Stimulated activated CD8-positive, alpha-beta memory T cell treated with anti-CD3 and anti-CD28 coated beads, Interleukin-2, amount 100 ng/mL, for 48 hours (primary cell): ENCODE data around the gene SNX19.

Experiments
- DNase-seq, 2 donors: peaks; one replicate each; pipeline ENCODE4 v3.0.0-alpha.2; 2020; ENCODE audit warnings: low read depth in 2 of 2

Gene SNX19

DNA sequence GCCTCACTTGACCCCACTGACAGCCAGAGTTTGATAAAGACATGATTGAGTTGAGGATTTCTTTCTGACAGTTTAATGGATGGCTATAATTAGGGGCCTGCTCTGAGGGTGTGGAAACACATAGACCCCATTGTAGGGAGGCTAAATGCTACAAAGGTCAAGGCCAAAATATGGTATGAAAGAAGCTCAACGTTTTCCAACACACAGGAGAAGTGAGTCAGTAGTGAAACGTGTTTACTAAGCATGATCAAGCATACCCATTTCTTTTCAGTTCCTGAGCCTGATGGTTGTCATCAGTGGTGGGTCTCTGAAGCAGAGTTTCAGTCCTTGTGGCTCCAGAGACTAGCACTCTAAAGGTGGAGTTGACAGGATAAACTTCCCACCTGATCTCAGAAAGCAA is 69.7 kb downstream of the SNX19 start:
- no peak for DNase-seq

DNA sequence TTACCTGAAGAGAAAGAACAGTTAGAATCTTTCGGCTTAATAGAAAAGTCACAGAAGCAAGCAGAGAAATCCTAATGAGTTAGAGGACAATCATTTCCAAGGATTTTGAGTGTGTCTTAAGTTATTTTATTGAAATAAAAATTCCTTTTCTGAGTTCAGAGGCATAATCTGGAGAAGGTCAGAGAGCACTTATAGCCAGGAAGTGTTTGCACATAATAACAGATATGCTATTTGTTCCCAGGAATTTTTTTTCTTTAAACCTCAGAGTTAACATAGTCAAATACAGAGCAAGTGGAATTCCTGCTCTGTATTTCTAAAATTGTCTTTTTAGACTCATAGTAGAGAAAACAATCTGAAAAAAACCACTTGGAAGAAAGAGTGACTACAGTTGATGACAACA is 74.3 kb downstream of the SNX19 start:
- DNase-seq, result no peak

DNA sequence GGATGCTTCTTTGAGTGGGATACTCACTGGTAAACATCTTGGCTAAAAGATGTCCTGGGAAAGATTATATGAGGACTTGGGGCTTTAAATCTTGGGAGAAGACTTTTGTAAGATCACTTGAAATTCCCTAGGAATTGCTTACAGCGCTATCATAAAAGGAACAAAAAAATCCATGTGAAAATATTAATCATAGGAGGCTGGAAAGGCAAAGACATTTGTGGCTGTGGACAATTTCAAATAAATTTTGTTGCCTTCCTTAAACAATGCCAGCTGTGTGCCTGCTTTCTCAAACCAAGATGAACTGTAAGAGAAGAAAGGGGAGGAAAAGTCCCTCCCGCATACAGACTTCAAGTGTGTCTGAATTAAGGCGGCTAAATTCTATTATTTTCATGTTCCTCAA is 75.6 kb downstream of the SNX19 start:
- DNase-seq, result no peak

DNA sequence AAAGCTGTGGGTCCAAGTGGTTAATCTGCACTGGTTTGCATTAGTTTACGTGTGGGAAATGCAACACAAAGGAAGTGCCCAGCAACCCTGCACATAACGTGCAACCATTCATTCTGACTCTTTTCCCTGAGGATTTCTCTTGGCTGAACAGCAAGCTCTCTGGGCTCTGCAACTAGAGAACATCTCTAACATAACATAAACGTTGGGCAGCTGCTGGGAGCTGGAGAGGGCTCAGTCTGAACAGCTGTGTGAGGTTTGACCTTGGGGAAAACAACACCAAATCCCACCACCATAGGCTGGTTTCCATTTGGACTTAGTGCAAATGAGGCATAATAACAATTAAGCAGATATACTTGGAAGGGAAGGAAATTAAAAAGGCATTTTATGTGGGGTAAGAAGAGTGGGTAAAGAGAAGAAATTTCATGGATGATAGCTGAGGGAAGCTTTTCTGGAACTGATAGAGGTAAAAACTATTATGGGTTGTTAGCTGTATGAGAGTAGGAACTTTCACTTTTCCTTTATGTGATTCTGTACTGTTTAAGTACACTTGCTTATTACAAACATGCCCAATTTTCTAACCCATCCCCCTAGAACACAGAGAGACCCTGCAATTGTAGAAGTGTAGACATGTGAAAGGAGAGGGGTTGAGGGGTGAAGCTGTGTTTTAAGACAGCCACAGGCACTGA is 76.2 kb downstream of the SNX19 start:
- no peak for DNase-seq

DNA sequence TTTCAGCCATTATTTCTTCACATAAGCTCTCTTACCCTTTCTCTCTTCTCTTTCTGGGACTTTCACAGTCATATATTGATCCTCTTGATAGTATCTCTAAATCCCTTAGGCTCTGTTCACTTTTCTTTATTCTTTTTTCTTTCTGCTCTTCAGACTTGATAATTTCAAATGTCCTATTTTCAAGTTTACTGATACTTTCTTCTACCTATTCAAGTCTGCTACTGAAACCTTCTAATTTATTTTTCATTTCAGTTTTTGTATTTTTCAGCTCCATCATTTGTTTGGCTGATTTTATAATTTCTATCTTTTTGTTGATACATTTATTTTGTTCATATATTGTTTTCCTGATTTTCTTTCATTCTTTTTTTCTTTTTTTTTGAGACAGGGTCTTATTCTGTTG is 79.1 kb downstream of the SNX19 start:
- DNase-seq, result no peak

DNA sequence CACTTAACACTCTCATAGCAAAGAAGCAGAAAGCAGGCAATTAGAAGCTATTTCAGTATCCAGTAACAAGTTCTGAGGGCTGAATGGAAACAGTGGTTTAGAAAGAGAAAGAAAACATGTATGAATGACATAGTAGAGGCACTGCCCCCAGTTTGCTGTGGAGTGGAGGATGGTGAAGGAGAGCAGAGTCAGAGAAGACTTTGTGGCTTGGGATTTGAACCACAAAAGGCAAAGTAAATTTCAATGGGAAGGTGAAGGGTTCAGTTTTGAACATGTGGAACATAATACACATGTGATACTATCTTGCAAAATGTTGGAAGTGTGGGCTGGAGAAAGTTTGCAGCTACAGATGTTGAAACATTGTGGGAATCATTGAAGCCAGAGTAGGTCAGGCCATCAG is 81.4 kb downstream of the SNX19 start:
- DNase-seq, result no peak

DNA sequence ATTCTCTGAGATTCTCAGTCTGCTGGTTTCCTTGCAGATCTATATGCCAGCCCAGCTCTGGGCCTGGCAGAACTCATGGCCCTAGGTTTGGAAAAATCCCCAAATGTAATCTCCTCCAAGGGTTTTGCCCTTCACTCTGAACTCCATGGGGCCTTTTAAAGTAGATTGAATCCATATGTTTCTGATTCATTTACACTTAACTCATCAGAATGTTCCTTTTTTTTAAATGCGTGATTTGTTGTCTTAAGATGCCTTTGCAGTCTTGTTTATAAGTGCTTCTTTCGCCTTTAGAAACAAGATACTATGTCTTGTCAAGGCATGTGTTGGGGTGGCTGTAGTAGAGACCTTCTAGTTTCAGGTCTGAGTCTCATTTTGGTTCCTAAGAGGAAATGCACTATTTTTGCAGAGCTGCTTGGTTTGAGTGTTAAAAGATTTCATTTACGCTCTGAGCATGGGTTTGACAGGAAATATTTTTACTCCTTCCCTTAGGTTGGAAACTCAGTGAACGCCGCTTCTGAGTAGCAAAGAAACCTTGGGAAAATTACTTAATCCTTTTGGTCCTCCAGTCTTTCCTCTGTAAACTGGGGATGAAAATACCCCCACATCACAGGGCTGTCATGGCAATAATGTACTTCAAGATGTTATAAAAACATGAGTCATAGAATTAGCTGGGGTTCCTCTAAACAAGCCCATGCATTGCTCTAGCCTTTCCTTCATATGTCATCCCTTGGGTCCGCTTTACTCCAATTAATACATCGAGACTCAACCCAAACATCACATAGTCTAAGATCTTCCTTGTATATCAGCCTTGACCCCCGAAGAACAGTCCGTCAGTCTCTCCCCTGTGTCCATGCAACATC is 83.5 kb downstream of the SNX19 start:
- no peak for DNase-seq

DNA sequence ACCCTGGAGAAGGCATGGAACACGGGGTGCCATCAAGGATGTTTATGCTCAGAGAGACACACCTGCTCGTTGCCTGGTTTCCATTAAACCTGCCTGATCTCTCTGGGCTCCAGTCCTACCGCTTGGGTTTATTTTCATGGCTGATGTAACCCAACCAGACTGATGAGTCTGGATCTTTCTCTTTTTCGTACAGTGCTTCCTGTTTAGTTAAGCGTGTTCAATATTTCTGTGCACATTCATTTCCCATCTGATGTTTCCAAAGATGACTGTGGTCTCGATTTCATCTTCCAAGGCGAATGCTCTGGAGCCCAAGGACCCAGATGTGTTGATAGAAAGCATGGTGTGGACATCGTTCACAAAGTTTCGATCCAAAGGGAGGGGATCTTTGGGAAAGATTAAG is 84.3 kb downstream of the SNX19 start:
- no peak for DNase-seq

DNA sequence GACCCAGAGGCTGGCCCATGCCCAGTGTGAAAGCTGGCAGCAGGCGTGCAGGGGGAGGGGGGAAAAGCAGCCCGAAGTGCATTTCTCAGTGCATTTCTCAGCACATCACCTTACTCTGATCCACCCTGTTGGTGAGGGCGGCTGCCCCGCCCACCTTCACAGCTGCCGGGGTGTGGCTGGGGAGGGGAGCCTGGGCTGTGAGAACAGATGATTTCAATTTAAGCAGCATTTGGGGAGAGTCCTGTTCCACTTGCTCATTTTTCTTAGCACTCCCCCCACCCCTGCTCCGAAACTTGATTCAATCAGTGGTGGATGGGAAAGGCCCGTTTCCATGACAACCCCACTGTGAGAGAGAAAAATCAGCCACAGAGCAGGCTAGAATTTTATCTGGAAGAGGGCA is 84.8 kb downstream of the SNX19 start:
- no peak for DNase-seq

DNA sequence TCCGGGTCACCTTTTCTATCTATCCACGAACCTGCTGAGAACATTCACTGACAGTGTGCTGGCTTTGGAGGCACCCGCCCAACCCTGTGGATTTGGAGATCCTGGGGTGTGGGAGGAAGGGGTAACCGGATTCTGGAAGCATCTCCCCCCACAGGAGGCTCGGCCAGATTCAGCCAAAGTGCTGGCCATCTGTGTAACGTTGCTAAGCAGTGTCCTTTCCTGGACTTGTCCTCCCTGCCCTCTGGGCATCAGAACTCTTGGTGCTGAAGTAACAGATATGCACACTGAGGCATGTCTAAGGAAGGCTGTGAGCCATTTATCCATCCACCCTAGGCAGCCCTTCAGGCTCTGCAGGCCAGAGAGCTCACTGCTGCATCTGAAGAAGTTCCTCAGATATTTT is 85.7 kb downstream of the SNX19 start:
- no peak for DNase-seq

DNA sequence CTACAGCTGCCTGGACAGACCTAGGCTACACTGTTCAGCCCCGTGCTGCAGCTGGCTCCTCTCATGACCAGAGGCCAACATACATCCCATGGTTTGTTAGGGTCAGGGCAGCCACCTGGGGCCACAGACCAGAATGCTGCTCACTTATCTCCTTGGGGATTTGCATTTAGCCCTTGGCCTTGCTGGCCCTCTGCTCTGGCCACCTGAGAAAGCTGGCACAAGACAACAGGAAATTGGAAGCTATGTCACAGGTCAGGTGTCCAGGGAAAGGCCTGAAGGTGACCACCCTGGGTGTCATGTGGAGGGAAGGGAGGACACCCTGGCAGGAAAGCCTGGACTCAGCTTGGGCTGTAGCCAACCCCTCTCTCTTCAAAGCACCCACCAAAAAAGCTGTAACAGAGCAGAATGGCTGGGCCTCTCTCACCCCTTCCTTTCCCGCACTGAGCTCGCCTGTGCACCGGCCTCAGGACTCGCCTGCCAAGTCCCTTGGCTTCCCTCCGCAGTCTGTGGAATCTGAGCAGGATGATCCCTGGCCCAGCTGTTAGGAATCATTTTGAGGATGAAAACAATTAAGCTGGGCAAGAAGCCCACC is 86.3 kb downstream of the SNX19 start:
- no peak for DNase-seq

DNA sequence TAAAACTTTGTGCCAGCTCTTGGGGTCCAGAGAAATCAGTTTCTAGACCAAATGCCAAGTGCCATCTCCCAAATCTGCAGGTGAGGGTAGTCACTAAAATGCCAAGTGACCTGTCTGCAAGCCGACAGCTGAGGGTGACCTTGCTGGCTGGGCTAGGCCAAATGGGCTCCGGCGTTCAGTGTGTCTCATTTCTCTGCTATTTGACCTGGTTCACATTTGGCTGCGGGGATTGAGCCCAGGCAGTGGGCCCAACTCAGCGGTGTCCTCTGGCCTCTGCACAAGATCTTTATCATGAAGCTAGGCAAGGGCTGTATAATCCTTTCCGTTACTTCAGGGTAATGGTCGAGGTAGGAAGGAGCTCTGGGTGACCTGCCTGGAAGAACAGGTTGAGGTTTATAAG is 87.5 kb downstream of the SNX19 start:
- no peak for DNase-seq

DNA sequence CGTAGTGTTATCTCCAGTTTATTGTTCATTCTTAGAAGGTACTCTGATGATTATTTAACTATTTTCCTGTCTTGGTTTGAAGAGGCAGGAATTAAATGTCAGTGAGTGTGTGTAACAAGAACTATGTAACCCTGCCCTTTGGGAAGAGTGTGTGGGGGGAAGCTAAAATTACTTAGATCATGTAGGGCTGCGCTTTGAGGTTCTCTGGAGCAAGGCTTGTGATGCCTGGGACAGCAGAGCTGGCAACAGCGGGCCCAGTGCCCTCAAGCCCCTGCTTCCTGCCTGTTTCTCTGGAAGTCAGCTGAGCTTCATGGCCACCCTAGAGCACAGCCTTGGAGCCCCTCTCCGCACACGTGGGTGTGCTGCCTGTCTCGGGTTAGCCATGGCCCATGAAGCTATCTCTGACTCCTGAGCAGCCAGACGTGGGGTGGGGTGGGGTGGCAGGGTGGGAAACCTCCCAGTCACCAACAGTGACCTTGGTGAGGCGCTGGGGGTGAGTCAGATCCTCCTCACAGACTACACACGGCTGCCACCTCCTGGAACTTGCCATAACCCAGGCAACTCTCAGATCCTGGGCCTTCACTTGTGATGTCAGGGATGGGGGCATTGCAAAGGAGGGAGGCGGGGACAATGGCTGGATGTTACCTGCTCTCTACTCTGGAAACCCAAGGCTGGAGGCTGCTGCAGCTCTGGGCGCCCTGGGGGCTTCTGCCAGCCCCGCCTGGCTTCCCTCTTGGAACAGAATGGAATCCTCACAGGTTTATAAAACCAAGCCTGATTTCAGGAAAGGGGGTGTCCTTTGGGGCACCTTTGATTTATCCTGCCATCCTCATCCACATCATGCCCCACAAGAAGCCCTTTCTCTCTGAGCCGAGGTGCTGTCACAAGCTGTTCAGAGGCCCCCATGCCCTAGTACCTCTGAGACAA is 88.6 kb downstream of the SNX19 start:
- DNase-seq, result peak in 1 of 2 donors; percentile 1

DNA sequence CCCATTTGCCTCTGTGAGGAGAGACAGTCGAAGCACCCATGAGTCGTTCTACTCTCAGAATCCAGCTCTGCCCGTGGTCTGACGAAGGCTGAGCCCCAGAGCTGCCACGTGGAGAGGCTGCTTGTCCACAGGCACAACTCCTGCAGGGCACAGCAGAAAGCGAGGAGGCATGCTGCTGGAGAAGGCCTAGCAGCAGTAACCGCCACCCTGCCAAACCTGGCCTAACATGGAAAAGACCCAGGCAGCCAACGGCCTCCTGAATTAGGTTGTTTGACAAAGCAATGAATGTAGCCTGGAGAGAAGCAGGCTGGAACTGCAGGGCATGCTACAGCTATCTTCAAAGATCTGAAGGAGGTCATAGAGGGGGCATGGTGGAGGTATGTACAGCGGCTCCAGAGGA is 89.7 kb downstream of the SNX19 start:
- DNase-seq, result no peak

DNA sequence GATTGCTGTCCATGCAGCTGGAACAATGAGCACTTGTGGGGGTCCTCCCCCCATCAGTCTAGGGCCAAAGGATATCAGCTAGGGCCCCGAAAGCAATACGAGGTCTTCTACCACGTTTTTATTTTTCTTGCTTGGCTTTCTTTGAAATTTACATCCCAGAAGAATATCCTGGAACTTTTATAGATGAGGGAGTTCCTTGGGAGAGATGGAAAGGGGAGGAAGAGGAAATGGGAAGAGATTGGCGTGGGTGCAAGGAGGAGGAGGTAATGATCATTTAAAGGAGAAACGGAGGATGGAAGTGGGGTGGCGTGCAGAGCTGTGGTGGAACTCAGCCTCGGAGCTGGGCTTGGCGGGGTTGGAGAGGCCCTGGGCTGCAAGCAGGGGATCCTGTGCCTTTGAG is 90.3 kb downstream of the SNX19 start:
- no peak for DNase-seq

DNA sequence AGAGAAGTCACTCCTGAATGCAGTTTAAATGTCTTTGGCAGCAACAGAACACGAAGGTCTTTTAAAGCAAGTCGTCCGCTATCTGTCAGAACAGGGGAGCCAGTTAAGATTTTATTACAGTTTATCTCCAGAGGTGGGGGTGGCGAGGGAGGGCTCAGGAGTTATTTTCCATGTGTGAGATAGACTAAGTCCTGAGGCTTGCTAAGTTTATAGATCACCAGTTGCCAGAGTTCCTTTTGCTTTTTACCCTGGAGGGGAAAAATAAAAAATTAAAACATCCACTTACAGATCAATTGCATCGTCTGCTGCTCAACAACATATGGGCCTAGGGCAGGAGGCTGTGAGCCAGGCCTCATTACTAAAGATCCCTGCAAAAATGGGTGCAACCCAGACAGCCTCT is 90.7 kb downstream of the SNX19 start:
- no peak for DNase-seq
